Measurements from ENCODE around the gene MAP3K6. TPM values are rescaled to one million over a fixed set of nuclear protein-coding genes. Genes with fewer than 3 reads are reported as not detected.

Gene MAP3K6
- total and polyA plus RNA-seq, 2 of the 13 experiments (the other 11 are each of a cell fraction or from before 2014, with no cell fraction given) = 2.7 to 3.2 TPM

- ChIA-PET POLR2A (interaction anchor here (0.6 kb wide), 1 partner anchor 15 kb away, joined by 3 read pairs; no protein-coding TSS in a partner anchor), CTCF (ENCODE audit: low intra/inter-chr PET ratio, low total read pairs) (no interaction called here)
- H3K27me3 ChIP-seq (ENCODE audit: control insufficient read depth in 1 of 2, insufficient read depth in 2 of 2, low read length in 2 of 2) = peaks cover 9 to 45% of the 10 kb centered on the region in 2 experiments
- H3K79me2 ChIP-seq (ENCODE audit: insufficient read depth, low read length) = no peaks in the 10 kb centered on the region
- no peak overlapping the region for H3K4me3 ChIP-seq (replicated peaks in 1 of 3; ENCODE audit: insufficient read depth in 1 of 3, low read depth in 2 of 3, low read length in 3 of 3)
- 22% methylated on average over 9 of the region's 12 CpGs for WGBS (ENCODE audit: low lambda C conversion rate)
- intact Hi-C loops (cut with micrococcal nuclease; ENCODE audit: unreplicated experiment) (no loop called here), in situ Hi-C loops (cut with HindIII; ENCODE audit: extremely low pct_ligation_motif_present, low pct_unique_long_range_greater_than_20kb) (no loop called here)
- BruUV-seq (replicated peaks) = no TSS peak
- DNase-seq (ENCODE audit: low spot score) (no peak), FAIRE-seq (no peak), ATAC-seq (no peak)
- H2AFZ ChIP-seq (ENCODE audit: low read length) = no peak overlapping the region
- no peaks in the 10 kb centered on the region for H3K4me1 ChIP-seq (ENCODE audit: insufficient read depth, low read length)
- H3K27ac ChIP-seq (ENCODE audit: extremely low read length, insufficient read depth, low read length) = no peak overlapping the region
- no peak for TF ChIP-seq NFIC (IDR thresholded peaks at IDR 0.05; ENCODE audit: low read length)
- TF ChIP-seq HOMEZ (CRISPR knock-in tag; IDR thresholded peaks at IDR 0.05; ENCODE audit: low read depth) = no peak
- no peak for TF ChIP-seq ZNF670 (CRISPR knock-in tag; IDR thresholded peaks at IDR 0.05; ENCODE audit: borderline replicate concordance)
- TF ChIP-seq ZNF639 (CRISPR knock-in tag; conservative IDR thresholded peaks at IDR 0.05) = no peak
- no peak for TF ChIP-seq ZNF580 (CRISPR knock-in tag; IDR thresholded peaks at IDR 0.05; ENCODE audit: borderline replicate concordance, low read depth)
- TF ChIP-seq TBP (CRISPR knock-in tag; IDR thresholded peaks at IDR 0.05) = no peak
- no peak for TF ChIP-seq ZNF10 (CRISPR knock-in tag; IDR thresholded peaks at IDR 0.05; ENCODE audit: borderline replicate concordance, low read depth)
- no peak for TF ChIP-seq ZNF224 (CRISPR knock-in tag; IDR thresholded peaks at IDR 0.05)
- TF ChIP-seq NFATC3 (CRISPR knock-in tag; IDR thresholded peaks at IDR 0.05) = no peak
- TF ChIP-seq GABPB1 (CRISPR knock-in tag; IDR thresholded peaks at IDR 0.05) = no peak
- no peak overlapping the region for H3K4me2 ChIP-seq (ENCODE audit: low read depth, low read length)
- no peaks in the 10 kb centered on the region for H3K36me3 ChIP-seq (replicated peaks in 1 of 2; ENCODE audit: control insufficient read depth in 1 of 2, insufficient read depth in 2 of 2, low read length in 2 of 2)
- H4K20me1 ChIP-seq (ENCODE audit: insufficient read depth, low read length) = no peaks in the 10 kb centered on the region
- no peak overlapping the region for H3K9ac ChIP-seq (ENCODE audit: insufficient read depth, low read depth, low read length)
- no peaks in the 10 kb centered on the region for H3K9me3 ChIP-seq (ENCODE audit: low read length)
Observed at GRCh38 chr1:27380766-27381733, 14.3 kb upstream of the MAP3K6 start.
